HG03565 (cell line): ENCODE measurements around the gene IL6ST.
A peak's percentile ranks its signal among the peaks of the same experiment; 100 is the strongest.

Source experiments
- ATAC-seq: cut with Tn5 transposase; IDR thresholded peaks from one replicate; pipeline ENCODE4 v1.9.1; 2021; ENCODE audit warnings: mild to moderate bottlenecking, moderate library complexity; ENCODE audit not compliant: unreplicated experiment

IL6ST gene

GRCh38 chr5:55923177-55923771, 71.5 kb downstream of the IL6ST start:
- ATAC-seq, result no peak

DNA sequence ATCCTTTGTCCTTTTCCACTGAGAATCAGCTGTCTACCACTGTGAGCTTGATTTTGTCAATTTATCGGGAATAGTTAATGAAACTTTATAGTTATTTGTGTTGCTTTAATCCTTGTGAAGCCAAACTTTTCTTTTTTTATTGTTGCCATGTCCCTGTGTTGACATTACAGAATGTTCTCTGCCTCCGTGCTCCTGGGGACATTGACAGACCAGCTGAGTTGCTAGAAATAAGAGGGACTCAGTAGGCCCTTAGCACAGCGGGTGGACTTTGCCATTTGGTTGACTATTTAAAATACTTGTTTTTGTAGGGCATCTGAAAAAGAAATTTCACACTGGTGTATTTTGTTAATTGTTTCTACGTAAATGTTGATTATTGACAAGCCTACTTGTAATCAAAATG, 73.1 kb downstream of the IL6ST start:
- no peak for ATAC-seq

GRCh38 chr5:55920784-55921183, 74.0 kb downstream of the IL6ST start:
- ATAC-seq, result no peak

DNA sequence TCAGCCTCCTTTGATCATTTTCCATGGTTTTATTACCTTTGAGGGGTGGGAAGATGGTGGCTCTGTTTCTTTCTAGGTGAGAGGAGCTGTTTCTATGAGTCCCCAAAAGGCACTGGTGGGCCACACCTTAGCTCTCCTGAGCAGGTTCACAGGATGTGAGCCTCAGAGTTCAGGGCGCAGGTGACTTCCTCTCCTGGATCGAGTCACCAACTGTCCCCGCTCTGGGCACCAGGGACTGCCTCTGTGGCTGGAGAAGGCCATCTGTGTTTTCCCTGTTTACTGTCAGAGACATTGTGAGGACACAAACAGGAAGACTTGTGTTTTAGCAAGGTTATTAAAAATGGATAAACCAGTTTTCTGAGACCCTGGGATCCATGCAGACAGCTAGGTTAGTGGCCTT, 75.1 kb downstream of the IL6ST start:
- no peak for ATAC-seq

DNA sequence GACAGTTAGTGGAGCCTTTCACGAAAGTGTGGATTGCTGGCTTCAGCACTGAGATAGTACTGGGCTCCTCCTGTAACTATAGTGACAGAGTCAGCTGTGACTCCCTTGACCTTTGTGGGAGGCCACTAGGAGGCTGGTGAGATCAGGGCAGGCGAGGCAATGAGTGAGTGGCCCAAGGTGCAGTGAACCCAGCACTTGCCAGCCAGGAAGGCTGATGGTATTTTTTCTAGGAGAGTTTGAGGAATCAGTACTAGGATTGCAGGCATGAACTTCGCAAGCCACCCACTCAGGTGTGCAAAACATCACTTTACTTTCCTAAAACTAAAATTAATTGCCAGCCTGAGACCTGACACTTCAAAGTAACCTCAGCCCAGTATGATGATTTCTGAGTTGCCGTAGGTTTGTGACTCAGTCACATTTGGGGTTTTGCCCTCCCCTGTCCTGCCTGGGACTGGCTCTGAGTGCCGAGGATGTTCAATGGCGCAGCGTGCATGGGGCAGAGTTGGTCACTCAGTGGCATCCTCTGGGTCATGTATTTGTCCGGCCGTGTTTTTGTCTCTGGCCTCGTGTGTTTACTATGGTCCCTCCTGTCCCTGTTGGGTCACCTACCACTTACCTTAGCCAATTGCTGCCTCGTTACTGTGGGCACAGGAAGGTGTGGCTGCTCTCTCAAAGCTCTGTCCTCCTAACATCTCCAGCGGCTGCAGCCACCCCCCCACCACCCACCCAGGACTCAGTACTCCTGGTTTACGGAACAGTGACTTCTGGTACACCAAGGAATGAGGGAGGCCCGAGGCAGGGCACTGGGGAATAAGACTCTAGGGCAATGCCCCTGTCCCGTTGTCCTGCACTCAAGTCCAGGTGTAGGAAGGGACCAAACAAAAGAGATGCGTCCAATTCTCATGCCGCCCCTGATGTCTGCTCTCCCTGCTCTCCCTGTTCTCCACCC, 76.4 kb downstream of the IL6ST start:
- no peak for ATAC-seq

DNA sequence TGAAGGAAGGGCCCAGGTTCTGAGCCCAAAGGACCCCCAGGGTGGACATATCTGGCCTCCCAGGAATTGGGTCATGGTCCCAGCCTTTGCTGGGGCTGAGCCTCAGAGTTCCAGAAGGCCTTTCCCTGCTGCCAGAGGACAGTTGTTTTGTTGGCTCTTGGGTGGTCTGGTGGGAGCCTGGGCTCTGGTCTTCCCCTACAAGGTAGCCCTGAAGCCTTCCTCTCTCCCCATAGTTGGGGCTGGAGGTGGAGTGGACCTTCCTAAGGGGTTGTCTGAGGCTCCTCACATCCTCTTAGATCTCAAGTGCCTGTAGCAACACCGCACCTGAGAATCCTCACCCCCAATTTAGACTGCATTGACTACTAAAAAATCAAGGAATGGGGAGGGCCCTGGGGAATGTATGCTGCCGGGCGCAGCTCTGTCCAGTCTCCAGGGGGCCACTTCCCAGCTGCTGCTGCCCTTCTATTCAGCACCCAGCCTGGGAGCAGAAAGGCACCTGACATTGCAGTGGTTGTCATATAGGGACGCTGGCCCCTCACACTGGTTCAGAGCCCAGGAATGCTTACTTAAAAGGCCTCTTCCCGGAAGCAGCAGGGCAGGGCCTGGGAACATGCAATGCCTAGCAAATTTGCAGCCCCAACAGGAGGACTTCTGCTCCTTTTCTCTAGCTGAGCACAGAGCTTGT, 77.2 kb downstream of the IL6ST start:
- ATAC-seq, result no peak

GRCh38 chr5:55916986-55917385, 77.8 kb downstream of the IL6ST start:
- ATAC-seq, result no peak

GRCh38 chr5:55915783-55916182, 79.0 kb downstream of the IL6ST start:
- no peak for ATAC-seq

DNA sequence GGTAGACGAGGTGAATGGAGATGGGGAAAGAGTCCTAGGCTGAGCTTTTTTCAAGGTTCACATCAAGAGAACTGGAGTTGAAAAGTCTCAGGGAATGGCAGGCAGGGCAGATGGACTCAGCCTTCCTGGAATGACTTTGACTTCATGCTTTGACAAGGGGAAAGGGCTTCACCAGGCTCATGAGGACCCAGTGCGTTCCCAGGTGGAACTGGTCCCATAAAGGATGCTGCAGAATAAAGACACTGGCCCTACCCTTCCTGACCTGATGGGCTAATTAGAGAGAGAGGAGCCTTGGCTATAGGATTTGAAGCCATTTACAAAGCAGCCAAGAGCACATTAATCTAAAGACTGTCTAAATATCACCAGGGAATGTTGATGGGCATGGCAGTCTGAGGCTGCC, 79.8 kb downstream of the IL6ST start:
- no peak for ATAC-seq

GRCh38 chr5:55913466-55914413, 81.0 kb downstream of the IL6ST start:
- ATAC-seq, result peak; percentile 74

GRCh38 chr5:55911784-55912653, 82.7 kb downstream of the IL6ST start:
- ATAC-seq, result no peak

DNA sequence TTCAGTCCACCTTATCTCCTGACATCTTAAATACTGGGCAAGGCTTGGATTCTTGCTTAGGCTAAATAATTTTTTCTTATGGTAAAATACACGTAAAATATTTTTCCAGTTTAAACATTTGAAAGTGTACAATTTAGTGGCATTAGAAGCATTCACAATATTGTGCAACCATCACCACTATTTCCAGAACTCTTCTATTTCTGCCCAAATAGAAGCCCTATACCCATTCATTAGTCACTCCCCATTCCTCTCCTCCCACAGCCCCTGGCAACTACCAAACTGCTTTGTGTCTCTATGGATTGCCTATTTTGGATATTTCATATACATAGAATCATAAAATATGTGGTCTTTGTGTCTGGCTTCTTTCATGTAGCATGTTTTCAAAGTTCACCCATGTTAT, 86.0 kb downstream of the IL6ST start:
- ATAC-seq, result no peak

GRCh38 chr5:55907927-55908326, 86.8 kb downstream of the IL6ST start:
- ATAC-seq, result no peak

DNA sequence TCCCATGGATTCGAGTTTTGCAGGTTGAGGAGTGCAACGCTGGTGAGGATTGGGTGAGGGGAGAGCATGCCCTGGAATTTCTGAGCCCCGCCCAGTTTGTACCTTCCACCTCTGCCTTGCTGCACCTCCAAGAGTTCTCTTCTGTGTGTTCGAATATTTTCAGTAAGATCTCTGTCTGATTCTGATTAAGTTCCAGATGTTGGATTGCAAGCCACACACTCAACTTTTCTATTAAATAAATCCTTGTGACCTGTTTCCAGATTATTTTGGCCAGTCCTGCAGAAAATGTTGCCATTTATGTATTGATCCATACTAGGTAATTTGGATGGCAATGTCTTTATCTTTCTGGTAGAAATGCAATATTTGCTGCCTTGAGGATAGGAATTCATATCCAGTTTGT, 89.5 kb downstream of the IL6ST start:
- ATAC-seq, result no peak

GRCh38 chr5:55904152-55904551, 90.6 kb downstream of the IL6ST start:
- no peak for ATAC-seq

- ATAC-seq, result peak; percentile 90
Measured at GRCh38 chr5:55903121-55903701, 91.6 kb downstream of the IL6ST start.

GRCh38 chr5:55902696-55903095, 92.1 kb downstream of the IL6ST start:
- no peak for ATAC-seq

DNA sequence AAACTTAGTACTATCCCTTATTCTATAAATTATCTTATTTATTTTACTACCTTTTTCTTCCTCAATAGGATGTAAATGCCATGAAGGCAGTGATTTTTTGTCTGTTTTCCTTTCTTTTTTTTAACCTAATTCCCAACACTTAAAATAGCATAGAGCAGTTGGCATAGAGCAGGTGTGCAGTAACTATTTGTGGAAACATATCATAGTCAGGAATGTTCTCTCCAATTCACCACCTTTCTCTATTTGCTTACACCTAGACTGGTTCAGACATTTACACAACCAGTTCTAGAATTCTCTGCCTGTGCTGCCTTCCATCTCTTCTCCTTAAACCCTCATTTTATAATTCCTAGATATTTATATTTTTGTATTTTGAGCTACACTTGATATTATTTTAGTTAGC, 94.0 kb downstream of the IL6ST start:
- ATAC-seq, result no peak

GRCh38 chr5:55900068-55900467, 94.7 kb downstream of the IL6ST start:
- ATAC-seq, result no peak
